CD4-positive, alpha-beta T cell treated with Interleukin-17A for 4 hours (primary cell): ENCODE measurements around the gene SIL1.
"Not testable (repeated sequence)": the region's sequence is repeated elsewhere in the genome, so short reads cannot be mapped to it uniquely, and the experiment has no call there.

ENCODE experiments used
- DNase-seq: peaks from one replicate; pipeline ENCODE4 v3.0.0-alpha.2; 2020; ENCODE audit warnings: mixed read lengths

The SIL1 gene

GRCh38 chr5:139199321-139199720 lies 1.2 kb upstream of the SIL1 start:
- DNase-seq, result no peak

- no peak for DNase-seq
Observed at GRCh38 chr5:139196296-139196956, 1.7 kb downstream of the SIL1 start.

GRCh38 chr5:139194486-139194885 lies 3.7 kb downstream of the SIL1 start:
- no peak for DNase-seq

GRCh38 chr5:139193928-139194327 lies 4.2 kb downstream of the SIL1 start:
- DNase-seq, result no peak

DNA sequence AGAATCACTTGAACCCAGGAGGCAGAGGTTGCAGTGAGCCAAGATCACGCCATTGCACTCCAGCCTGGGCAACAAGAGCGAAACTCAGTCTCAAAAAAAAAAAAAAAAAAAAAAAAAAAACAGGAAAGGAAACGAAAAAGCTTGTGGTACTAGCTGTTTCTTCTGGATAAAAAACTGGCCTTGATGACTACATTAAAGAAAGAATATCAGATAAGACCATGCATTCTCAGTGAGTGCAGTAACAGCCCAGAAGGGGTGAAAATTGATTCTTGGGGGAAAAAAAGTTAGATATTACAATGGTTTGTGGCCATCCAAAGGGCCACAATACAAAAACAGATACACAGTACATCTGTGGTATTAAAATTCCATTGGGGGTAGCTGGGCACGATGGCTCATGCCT lies 5.3 kb downstream of the SIL1 start:
- not testable (repeated sequence) for DNase-seq

DNA sequence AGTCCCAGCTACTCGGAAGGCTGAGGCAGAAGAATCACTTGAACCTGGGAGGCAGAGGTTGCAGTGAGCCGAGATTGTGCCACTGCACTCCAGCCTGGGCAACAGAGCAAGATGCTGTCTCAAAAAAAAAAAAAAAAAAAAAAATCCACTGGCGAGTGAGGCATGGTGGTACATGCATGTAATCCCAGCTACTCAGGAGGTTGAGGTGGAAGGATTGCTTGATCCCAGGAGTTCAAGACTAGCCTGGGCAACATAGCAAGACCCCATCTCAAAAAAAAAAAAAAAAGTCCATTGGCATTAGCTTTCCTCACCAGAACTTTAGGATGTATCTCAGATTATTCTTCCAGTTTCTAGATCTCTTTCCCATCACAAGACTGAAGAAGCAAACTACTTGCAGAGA lies 6.2 kb downstream of the SIL1 start:
- not testable (repeated sequence) for DNase-seq

GRCh38 chr5:139190125-139190524 lies 8.0 kb downstream of the SIL1 start:
- DNase-seq, result no peak

- no peak for DNase-seq
Observed at GRCh38 chr5:139188558-139189270, 9.5 kb downstream of the SIL1 start.

DNA sequence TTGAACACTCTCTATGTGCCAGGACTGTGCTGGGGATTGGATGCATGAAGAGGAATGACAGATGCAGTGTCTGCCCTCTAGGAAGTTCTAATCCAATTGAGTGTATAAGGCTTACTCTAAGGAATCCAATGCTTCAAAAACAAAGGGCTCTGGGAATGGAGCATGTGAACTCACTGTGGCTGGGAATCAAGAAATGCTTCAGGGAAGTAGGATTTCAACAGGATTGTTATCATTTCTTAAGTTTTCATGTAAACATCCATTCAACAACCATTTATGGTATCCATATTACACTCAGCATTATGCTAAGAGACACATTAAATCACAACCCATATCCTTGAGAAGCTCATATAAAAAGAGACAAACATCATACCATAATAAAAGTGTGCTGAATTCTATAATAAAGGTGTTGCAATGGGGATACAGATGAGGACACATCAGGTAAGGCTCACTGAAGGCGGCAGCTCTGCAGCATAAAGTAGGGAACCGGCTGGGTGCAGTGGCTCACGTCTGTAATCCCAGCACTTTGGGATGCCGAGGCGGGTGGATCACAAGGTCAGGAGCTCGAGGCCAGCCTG lies 11.3 kb downstream of the SIL1 start:
- DNase-seq, result no peak

- DNase-seq, result no peak
Observed at GRCh38 chr5:139186261-139186660, 11.9 kb downstream of the SIL1 start.

DNA sequence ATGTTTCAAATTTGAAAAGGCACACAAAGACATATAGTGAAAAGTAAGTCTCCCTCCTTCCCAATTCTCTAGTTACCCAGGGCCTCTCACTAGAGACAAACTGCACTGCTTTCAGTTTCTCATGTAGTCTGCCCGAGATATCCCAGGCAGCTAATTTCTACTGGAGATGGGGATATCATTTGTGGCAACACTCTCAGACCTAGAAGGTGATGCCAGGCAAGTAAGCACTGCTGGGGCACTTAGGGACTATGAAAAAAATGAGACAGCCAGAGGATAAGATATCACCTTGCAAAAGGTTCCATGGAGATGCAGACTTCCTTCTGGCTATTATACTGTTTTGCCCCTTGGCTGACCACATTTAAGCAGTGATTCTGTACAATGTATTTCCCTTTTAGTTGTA lies 12.6 kb downstream of the SIL1 start:
- DNase-seq, result no peak

DNA sequence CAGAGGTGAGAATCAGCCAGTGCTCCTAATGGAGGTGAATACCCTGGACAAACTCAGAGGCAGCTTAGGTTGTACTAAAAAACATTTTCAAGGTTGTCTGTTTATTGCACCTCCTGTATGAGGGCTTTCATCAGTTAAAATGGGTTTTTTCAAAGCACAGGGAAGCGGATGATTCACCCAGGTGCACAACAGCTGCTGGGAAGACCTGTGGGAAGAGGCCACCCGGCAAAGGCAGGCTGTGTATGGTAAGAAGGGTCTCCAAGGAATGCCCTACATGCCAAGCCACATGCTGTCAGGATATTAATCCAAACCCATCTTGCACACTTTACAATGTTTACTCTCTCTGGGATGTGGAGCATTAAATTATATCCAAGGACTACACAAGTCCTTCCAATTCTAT lies 14.7 kb downstream of the SIL1 start:
- DNase-seq, result no peak

GRCh38 chr5:139182528-139183296 lies 15.5 kb downstream of the SIL1 start:
- DNase-seq, result no peak

DNA sequence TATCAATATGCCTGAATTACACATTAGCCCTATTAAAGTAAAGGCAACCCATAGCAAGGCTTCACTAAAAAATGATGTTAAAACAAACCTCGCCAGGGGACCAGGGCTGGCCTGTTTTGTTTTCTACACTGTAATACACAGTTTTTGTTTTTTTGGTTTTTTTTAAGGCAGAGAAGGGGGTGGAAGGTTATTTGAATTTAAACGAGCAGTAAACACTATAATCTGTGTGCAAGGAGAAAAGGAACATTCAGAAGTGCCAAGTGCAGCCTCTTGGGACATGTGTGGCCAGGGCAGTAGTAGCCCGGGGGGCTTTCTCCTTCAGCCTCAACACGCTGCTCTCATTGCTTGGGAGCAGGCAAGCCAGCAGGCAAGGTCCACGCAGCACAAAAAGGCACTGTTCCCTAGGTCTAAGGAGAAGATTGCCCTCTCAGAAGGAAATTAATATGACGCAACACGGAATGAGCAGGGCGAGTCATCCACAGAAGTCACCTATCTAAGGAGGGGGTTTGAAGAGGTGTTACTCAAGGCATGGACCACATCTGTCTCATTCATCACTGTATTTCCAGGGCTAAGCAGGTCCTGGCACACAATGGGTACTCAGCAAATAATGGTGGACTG lies 16.2 kb downstream of the SIL1 start:
- DNase-seq, result no peak

DNA sequence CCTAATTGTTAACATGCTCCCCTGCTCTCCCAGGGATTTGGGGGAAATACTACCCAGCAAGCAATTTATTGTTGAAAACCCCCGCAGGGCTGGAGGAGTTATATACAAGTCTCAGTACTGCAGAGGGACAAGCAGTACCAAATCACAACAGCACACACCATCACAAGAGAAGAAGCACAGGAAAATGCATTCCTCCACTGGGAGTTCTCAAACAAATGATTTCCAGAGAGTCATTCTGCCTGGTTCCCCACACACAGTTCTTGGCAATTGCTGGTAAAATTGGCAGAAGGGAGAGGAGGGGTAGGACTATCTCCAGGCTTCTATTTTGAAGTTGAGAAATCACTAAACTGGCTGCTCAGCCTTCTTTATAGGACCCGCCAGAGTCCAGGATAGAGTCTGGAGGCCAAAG lies 16.8 kb downstream of the SIL1 start:
- no peak for DNase-seq

GRCh38 chr5:139180850-139181249 lies 17.3 kb downstream of the SIL1 start:
- no peak for DNase-seq

DNA sequence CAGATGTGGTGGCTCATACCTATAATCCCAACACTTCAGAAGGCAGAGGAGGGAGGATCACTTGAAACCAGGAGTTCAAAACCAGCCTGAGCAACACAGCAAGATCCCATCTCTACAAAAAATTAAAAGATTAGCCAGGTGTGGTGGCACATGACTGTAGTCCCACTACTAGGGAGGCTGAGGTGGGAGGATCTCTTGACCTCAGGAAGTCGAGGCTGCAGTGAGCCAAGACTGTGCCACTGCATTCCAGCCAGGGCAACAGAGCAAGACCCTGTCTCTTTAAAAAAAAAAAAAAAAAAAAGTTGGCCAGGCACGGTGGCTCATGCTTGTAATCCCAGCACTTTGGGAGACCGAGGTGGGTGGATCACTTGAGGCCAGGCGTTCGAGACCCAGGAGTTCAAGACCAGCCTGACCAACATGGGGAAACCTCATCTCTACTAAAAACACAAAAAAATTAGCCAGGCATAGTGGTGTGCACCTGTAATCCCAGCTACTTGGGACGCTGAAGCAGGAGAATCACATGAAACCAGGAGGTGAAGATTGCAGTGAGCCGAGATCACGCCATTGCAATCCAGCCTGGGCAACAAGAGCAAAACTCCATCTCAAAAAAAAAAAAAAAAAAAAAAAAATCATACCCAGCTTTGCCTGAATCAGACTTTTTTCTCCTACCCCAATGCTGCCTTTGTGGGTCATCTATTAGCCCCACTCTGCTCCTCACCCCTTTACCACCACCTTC lies 18.2 kb downstream of the SIL1 start:
- DNase-seq, result not testable (repeated sequence)

DNA sequence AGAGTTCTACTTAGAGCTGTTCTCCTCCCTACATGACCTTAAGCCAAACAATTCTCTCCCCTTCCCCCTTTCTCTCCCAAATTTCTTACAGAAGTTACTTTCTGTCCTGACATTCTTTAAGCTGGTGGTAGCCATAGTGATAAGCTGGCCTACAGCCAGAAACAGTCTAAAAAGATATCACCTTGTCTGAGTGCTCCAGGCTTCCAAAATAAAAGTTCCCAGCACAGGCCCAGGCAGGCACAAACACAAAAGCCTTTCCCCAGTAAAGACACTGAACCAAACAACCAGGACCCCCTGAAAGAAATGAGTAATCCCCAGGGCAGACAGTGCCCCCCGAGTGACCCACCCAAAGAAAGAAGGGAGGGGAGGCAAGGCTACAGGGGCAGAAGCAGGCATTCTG lies 19.2 kb downstream of the SIL1 start:
- no peak for DNase-seq

DNA sequence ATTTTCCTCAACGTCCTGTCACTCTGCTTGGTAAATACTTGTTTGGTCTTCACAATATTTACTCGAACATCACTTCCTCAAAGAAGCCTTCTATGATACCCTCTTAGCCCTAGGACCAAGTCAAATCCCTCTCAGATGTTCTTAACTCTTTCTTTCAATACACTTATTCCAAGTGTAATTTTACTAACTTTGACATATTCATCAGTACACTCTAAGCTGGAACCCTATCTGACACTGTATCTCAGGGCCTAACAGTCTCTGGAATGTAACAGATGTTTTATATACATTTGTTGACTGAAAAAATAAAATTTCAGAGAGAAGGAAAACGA lies 19.6 kb downstream of the SIL1 start:
- DNase-seq, result no peak

- no peak for DNase-seq
Observed at GRCh38 chr5:139177809-139178588, 20.2 kb downstream of the SIL1 start.

DNA sequence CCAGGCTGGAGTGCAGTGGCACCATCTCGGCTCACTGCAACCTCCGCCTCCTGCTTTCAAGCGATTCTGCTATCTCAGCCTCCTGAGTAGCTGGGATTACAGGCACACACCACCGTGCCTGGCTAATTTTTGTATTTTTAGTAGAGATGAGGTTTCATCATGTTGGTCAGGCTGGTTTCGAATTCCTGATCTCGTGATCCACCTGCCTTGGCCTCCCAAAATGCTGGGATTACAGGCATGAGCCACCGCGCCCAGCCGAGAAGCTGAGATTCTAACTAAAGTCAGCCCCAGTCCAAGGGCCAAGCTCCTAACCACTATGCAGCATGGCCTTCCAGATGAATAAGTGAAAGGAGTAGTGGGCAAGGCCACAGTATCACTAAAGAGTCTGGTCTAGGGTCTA lies 20.9 kb downstream of the SIL1 start:
- DNase-seq, result not testable (repeated sequence)

DNA sequence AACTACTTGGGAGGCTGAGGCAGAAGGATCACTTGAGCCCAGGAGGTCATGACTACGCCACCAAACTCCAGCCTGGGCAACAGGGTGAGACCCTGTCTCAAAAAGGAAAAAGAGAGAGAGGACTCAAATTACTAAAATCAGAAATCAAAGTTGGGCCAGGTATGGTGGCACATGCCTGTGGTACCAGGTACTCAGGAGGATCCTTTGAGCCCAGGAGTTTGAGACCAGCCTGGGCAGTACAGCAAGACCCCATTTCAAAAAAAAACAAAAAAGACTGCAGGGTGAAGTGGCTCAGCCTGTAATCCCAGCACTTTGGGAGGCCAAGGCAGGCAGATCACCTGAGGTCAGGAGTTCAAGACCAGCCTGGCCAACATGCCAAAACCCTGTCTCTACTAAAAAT lies 23.8 kb downstream of the SIL1 start:
- not testable (repeated sequence) for DNase-seq
